H1 (cell line): Measurements from ENCODE around the gene ABCG8. TPM values are rescaled to one million over a fixed set of nuclear protein-coding genes. Genes with fewer than 3 reads are reported as not detected.

Experiments
- CTCF ChIA-PET: fragments of 300-600 bp; sonication (Branson Sonifier 250); formaldehyde crosslinking; loops from one replicate; lab custom pipeline; 2021; ENCODE audit not compliant: partially characterized antibody; lab: Charles Lee
- POLR2A ChIA-PET: fragments of 300-600 bp; sonication (Branson Sonifier 250); formaldehyde crosslinking; loops from one replicate; lab custom pipeline; 2021; ENCODE audit warnings: inconsistent platforms; ENCODE audit not compliant: partially characterized antibody; lab: Charles Lee
- DNase-seq, 2 experiments: peaks; one replicate each; pipeline versions ENCODE4 v3.0.0 to v3.0.0-alpha.2; 2010 to 2022; ENCODE audit warnings: low spot score in 2 of 2, low read depth in 1 of 2, mixed read lengths in 1 of 2
- FAIRE-seq: peaks from 2 replicates; lab custom pipeline; 2011; peaks lifted over from hg19 to GRCh38; lab: Jason Lieb, UNC
- H2AFZ ChIP-seq: 2 replicates; pipeline ENCODE4 v1.8.1; 2012; ENCODE audit warnings: low read length, inconsistent platforms
- H2AK5ac ChIP-seq: 2 replicates; pipeline ENCODE4 v1.6.1; 2013; ENCODE audit warnings: low read depth, low read length
- H2BK120ac ChIP-seq: replicated peaks from 2 replicates; pipeline ENCODE3; 2013; ENCODE audit warnings: low read depth, low read length, inconsistent platforms
- H2BK12ac ChIP-seq: 2 replicates; pipeline ENCODE4 v1.6.1; 2013; ENCODE audit warnings: low read depth, low read length
- H2BK15ac ChIP-seq: 2 replicates; pipeline ENCODE4 v1.6.1; 2013; ENCODE audit warnings: low read length
- H2BK20ac ChIP-seq: 2 replicates; pipeline ENCODE4 v1.6.1; 2013; ENCODE audit warnings: low read length
- H2BK5ac ChIP-seq: 2 replicates; pipeline ENCODE4 v1.6.1; 2013; ENCODE audit warnings: low read depth, low read length
- H3K14ac ChIP-seq: 2 replicates; pipeline ENCODE4 v1.6.1; 2013; ENCODE audit warnings: inconsistent platforms; ENCODE audit not compliant: insufficient read length
- H3K18ac ChIP-seq: 2 replicates; pipeline ENCODE4 v1.6.1; 2013; ENCODE audit warnings: low read length; ENCODE audit errors: extremely low read depth
- H3K23ac ChIP-seq: 2 replicates; pipeline ENCODE4 v1.6.1; 2013; ENCODE audit warnings: inconsistent platforms; ENCODE audit not compliant: insufficient read length
- H3K23me2 ChIP-seq: 2 replicates; pipeline ENCODE4 v1.6.1; 2013; ENCODE audit warnings: low read depth, low read length
- H3K27ac ChIP-seq: 2 replicates; pipeline ENCODE4 v1.6.1; 2011; ENCODE audit warnings: low read depth, low read length, inconsistent platforms
- H3K27me3 ChIP-seq, 4 experiments: replicated peaks in 1 of 4; 1 replicate in 1 of 4; 2 replicates in 3 of 4; pipeline versions ENCODE4 v1.6.1 to v1.8.1; 2011 to 2013; ENCODE audit warnings: low read length in 3 of 4, mild to moderate bottlenecking in 3 of 4, inconsistent platforms in 2 of 4, mixed read lengths in 2 of 4, moderate library complexity in 1 of 4; ENCODE audit not compliant: control insufficient read depth in 3 of 4, insufficient read depth in 3 of 4; ENCODE audit errors: extremely low read depth in 1 of 4
- H3K36me3 ChIP-seq, 4 experiments: 2 replicates each; pipeline versions ENCODE4 v1.6.1 to v1.8.1; 2011 to 2013; ENCODE audit warnings: mild to moderate bottlenecking in 4 of 4, low read length in 3 of 4, moderate library complexity in 2 of 4, control low read depth in 1 of 4, inconsistent platforms in 1 of 4; ENCODE audit not compliant: insufficient read depth in 4 of 4, control insufficient read depth in 2 of 4
- H3K4ac ChIP-seq: replicated peaks from 2 replicates; pipeline ENCODE3; 2013; ENCODE audit warnings: low read length, low read depth, mixed read lengths, inconsistent platforms; ENCODE audit not compliant: insufficient read length
- H3K4me1 ChIP-seq, 4 experiments: replicated peaks in 1 of 4; 1 replicate in 1 of 4; 2 replicates in 3 of 4; pipeline versions ENCODE4 v1.6.1 to v1.8.1; 2011 to 2013; ENCODE audit warnings: low read length in 3 of 4, inconsistent platforms in 2 of 4, mixed read lengths in 1 of 4; ENCODE audit not compliant: insufficient read depth in 4 of 4, control insufficient read depth in 3 of 4
- H3K4me2 ChIP-seq, 2 experiments: 2 replicates each; pipeline versions ENCODE4 v1.6.1 to v1.8.1; 2011 to 2013; ENCODE audit warnings: low read depth in 2 of 2, low read length in 2 of 2, control low read depth in 1 of 2, inconsistent platforms in 1 of 2, mild to moderate bottlenecking in 1 of 2; ENCODE audit not compliant: insufficient read depth in 1 of 2
- H3K4me3 ChIP-seq, 4 experiments: fragments of 200-600, 300-600 bp in 1 of 4; sonication (generic), shearing (Covaris generic), sonication (Bioruptor Twin) in 1 of 4; 2 replicates each; pipeline versions ENCODE4 v1.5.1 to v1.8.1; 2011 to 2016; ENCODE audit warnings: low read length in 4 of 4, low read depth in 3 of 4, control low read depth in 2 of 4, inconsistent platforms in 2 of 4, mild to moderate bottlenecking in 2 of 4, mixed read lengths in 1 of 4, moderate library complexity in 1 of 4; ENCODE audit not compliant: insufficient read depth in 2 of 4; ENCODE audit errors: extremely low read depth in 1 of 4
- H3K56ac ChIP-seq: replicated peaks from 2 replicates; pipeline ENCODE3; 2013; ENCODE audit warnings: low read depth, mild to moderate bottlenecking, mixed read lengths, low read length, inconsistent platforms; ENCODE audit not compliant: insufficient read length
- H3K79me1 ChIP-seq: 2 replicates; pipeline ENCODE4 v1.6.1; 2013; ENCODE audit warnings: low read depth, low read length, control low read depth
- H3K79me2 ChIP-seq, 2 experiments: 2 replicates each; pipeline versions ENCODE4 v1.6.1 to v1.8.1; 2012 to 2013; ENCODE audit warnings: low read length in 2 of 2, mild to moderate bottlenecking in 2 of 2, inconsistent platforms in 1 of 2; ENCODE audit not compliant: insufficient read depth in 2 of 2, control insufficient read depth in 1 of 2
- H3K9ac ChIP-seq, 4 experiments: replicated peaks in 1 of 4; 1 replicate in 1 of 4; 2 replicates in 3 of 4; pipeline versions ENCODE4 v1.6.1 to v1.8.1; 2011 to 2013; ENCODE audit warnings: low read depth in 3 of 4, low read length in 3 of 4, control low read depth in 2 of 4, mild to moderate bottlenecking in 2 of 4, moderate library complexity in 2 of 4, inconsistent platforms in 1 of 4; ENCODE audit errors: extremely low read depth in 1 of 4
- H3K9me3 ChIP-seq, 2 experiments: 2 replicates each; pipeline versions ENCODE4 v1.6.1 to v1.8.1; 2012 to 2013; ENCODE audit warnings: mild to moderate bottlenecking in 2 of 2, moderate library complexity in 2 of 2, control low read depth in 1 of 2, inconsistent platforms in 1 of 2, low read depth in 1 of 2, low read length in 1 of 2, mixed read lengths in 1 of 2; ENCODE audit not compliant: insufficient read depth in 2 of 2
- H4K20me1 ChIP-seq, 2 experiments: replicated peaks in 1 of 2; 2 replicates each; pipeline versions ENCODE3 to v1.8.1; 2011 to 2013; ENCODE audit warnings: inconsistent platforms in 2 of 2, low read length in 2 of 2, mild to moderate bottlenecking in 1 of 2; ENCODE audit not compliant: insufficient read depth in 2 of 2, control insufficient read depth in 1 of 2
- H4K5ac ChIP-seq: 2 replicates; pipeline ENCODE4 v1.6.1; 2013; ENCODE audit warnings: low read length, low read depth, mixed read lengths, inconsistent platforms; ENCODE audit not compliant: insufficient read length
- H4K8ac ChIP-seq: 2 replicates; pipeline ENCODE4 v1.8.0; 2013; ENCODE audit warnings: mild to moderate bottlenecking, moderate library complexity, low read length, inconsistent platforms; ENCODE audit not compliant: insufficient read depth; ENCODE audit errors: extremely low read depth
- H4K91ac ChIP-seq: replicated peaks from 2 replicates; pipeline ENCODE3; 2013; ENCODE audit warnings: low read length, mixed read lengths, inconsistent platforms; ENCODE audit not compliant: insufficient read length
- ASH2L ChIP-seq: fragments of 200-600, 300-600 bp; sonication (generic); IDR thresholded peaks from one replicate; pipeline ENCODE4 v1.7.1; 2017; ENCODE audit warnings: low read length
- BCL11A ChIP-seq, 2 experiments: IDR thresholded peaks; one replicate each; pipeline ENCODE4 v1.6.1; 2011; ENCODE audit warnings: low read depth in 2 of 2, low read length in 2 of 2, mild to moderate bottlenecking in 2 of 2
- CREB1 ChIP-seq: IDR thresholded peaks from 2 replicates; pipeline ENCODE4 v1.6.1; 2012; ENCODE audit warnings: inconsistent platforms
- CTBP2 ChIP-seq: IDR thresholded peaks from 2 replicates; pipeline ENCODE4 v1.7.0; 2011; ENCODE audit warnings: borderline replicate concordance, mild to moderate bottlenecking, moderate library complexity, mixed read lengths, low read length; ENCODE audit not compliant: insufficient read depth, insufficient read length
- EGR1 ChIP-seq: IDR thresholded peaks from 2 replicates; pipeline ENCODE4 v1.6.1; 2011; ENCODE audit warnings: low read depth, low read length, borderline replicate concordance
- GTF2F1 ChIP-seq: IDR thresholded peaks from 2 replicates; pipeline ENCODE4 v1.6.1; 2012; ENCODE audit warnings: low read depth, low read length, improper control_type of control experiment, borderline replicate concordance
- JUN ChIP-seq: IDR thresholded peaks from 2 replicates; pipeline ENCODE4 v1.6.1; 2011; ENCODE audit warnings: low read depth, mild to moderate bottlenecking, improper control_type of control experiment, low read length
- KDM1A ChIP-seq: fragments of 200-600, 300-600 bp; sonication (generic); IDR thresholded peaks from 2 replicates; pipeline ENCODE4 v1.7.1; 2016; ENCODE audit warnings: mild to moderate bottlenecking, low read length, borderline replicate concordance
- RBBP5 ChIP-seq: IDR thresholded peaks from 2 replicates; pipeline ENCODE4 v1.7.1; 2012; ENCODE audit warnings: low read depth, mild to moderate bottlenecking, inconsistent platforms, low read length, moderate library complexity, borderline replicate concordance
- SIRT6 ChIP-seq: IDR thresholded peaks from one replicate; pipeline ENCODE4 v1.7.1; 2012; ENCODE audit warnings: low read length, inconsistent platforms
- SP1 ChIP-seq: IDR thresholded peaks from 2 replicates; pipeline ENCODE4 v1.6.1; 2011; ENCODE audit warnings: low read depth, low read length
- SP2 ChIP-seq: IDR thresholded peaks from 2 replicates; pipeline ENCODE4 v1.6.1; 2012; ENCODE audit warnings: mild to moderate bottlenecking, low read length, inconsistent platforms
- WGBS, 2 experiments: shearing (Covaris generic) in 1 of 2; methylation state at CpG; one replicate each; pipeline versions ENCODE4 v1.1.6 to v1.1.7; 2013 to 2015; ENCODE audit warnings: low lambda C conversion rate in 2 of 2, mixed read lengths in 2 of 2, inconsistent platforms in 1 of 2, low coverage in 1 of 2, missing lambda C conversion rate in 1 of 2; ENCODE audit not compliant: insufficient replicate concordance in 2 of 2, insufficient coverage in 1 of 2, insufficient read length in 1 of 2; ENCODE audit errors: extremely low coverage in 1 of 2, missing lambda C conversion rate in 1 of 2; 5-methylcytosine and 5-hydroxymethylcytosine counted together
- polyA plus RNA-seq, 7 experiments: library from polyadenylated mRNA; depleted of rRNA in 3 of 7; stranded (reverse) in 5 of 7; unstranded in 2 of 7; fragments of >200 nt in 5 of 7; fragments of 200-250 nt in 2 of 7; gene quantifications; 1 replicate in 5 of 7; 2 replicates in 1 of 7; 4 replicates in 1 of 7; pipeline versions ENCODE4 v1.2.1 to v1.2.3, GENCODE V29; 2011 to 2013; ENCODE audit warnings: missing spikeins in 2 of 7, mixed read lengths in 2 of 7
- total RNA-seq: library from RNA; stranded (reverse); fragmentation: NEBNext Ultra II Directional; extraction: Animal tissue kit (Norgen Biotek cat#: 25700); gene quantifications from 2 replicates; pipeline ENCODE4 v1.2.1, GENCODE V29; 2021

ABCG8 gene
- total and polyA plus RNA-seq, 2 of the 8 experiments (the other 6 are each of a cell fraction or from before 2014, with no cell fraction given): not detected

- no peaks in the 10 kb centered on the region for H3K36me3 ChIP-seq
- H2BK15ac ChIP-seq: no peak overlapping the region
- no peak overlapping the region for H4K91ac ChIP-seq
- no peak overlapping the region for H2AFZ ChIP-seq
- H3K4me2 ChIP-seq: no peak overlapping the region
- no peak overlapping the region for H2BK5ac ChIP-seq
- H2BK20ac ChIP-seq: no peak overlapping the region
- WGBS, 2 experiments: 80% methylated on average over 1 of the region's 1 CpG; no CpG with 5 or more reads in 1 of the 2 experiments
- H3K9ac ChIP-seq: peak overlapping the region in 1 of 4 experiments; percentile 13; a peak in 1 of 7 replicates
- no peak overlapping the region for H3K4me3 ChIP-seq
- TF ChIP-seq SIRT6: no peak
- no peak for TF ChIP-seq EGR1
- no peak for TF ChIP-seq GTF2F1
- no peak for TF ChIP-seq ASH2L
- TF ChIP-seq SP2: no peak
- TF ChIP-seq CTBP2: no peak
- TF ChIP-seq KDM1A: no peak
- TF ChIP-seq RBBP5: no peak
- TF ChIP-seq CREB1: no peak
- TF ChIP-seq BCL11A (IDR thresholded peaks at IDR 0.05; ENCODE audit: low read depth in 2 of 2, low read length in 2 of 2): no peak
- no peak for TF ChIP-seq JUN
- TF ChIP-seq SP1: no peak
- H3K23ac ChIP-seq: no peak overlapping the region
- no peak overlapping the region for H2BK12ac ChIP-seq
- no peaks in the 10 kb centered on the region for H3K79me1 ChIP-seq
- H2BK120ac ChIP-seq: no peak overlapping the region
- FAIRE-seq: no peak
- H3K4ac ChIP-seq: no peak overlapping the region
- H3K27me3 ChIP-seq: no peaks in the 10 kb centered on the region
- no peak overlapping the region for H3K27ac ChIP-seq
- no peaks in the 10 kb centered on the region for H4K20me1 ChIP-seq
- H3K18ac ChIP-seq: no peak overlapping the region
- H3K4me1 ChIP-seq: no peaks in the 10 kb centered on the region
- H4K8ac ChIP-seq: no peak overlapping the region
- H3K79me2 ChIP-seq: no peaks in the 10 kb centered on the region
- DNase-seq: no peak
- H3K9me3 ChIP-seq: no peaks in the 10 kb centered on the region
- no peak overlapping the region for H3K56ac ChIP-seq
- no peak overlapping the region for H2AK5ac ChIP-seq
- no peak overlapping the region for H3K14ac ChIP-seq
- H3K23me2 ChIP-seq: no peaks in the 10 kb centered on the region
- no peak overlapping the region for H4K5ac ChIP-seq
- ChIA-PET CTCF (interaction anchor here (0.9 kb wide), 1 partner anchor 87 kb away, joined by 3 read pairs; no protein-coding TSS in a partner anchor), POLR2A (no interaction called here)
Measured at GRCh38 chr2:43810888-43811287, 27.9 kb upstream of the ABCG8 start.
